Posterior cingulate gyrus (tissue), 11 donors: ENCODE data around the gene KLHL29.
"Not testable (repeated sequence)": the region's sequence is repeated elsewhere in the genome, so short reads cannot be mapped to it uniquely, and the experiment has no call there.

ENCODE experiments used
- DNase-seq, 10 donors: peaks; one replicate each; pipeline versions ENCODE4 v3.0.0 to v3.0.0-alpha.2; 2020 to 2021; ENCODE audit warnings: mixed read lengths in 3 of 10
- intact Hi-C: fragments of 100-400 bp; cut with DNase I; formaldehyde crosslinking; loops from one replicate; pipeline ENCODE4 v1.15.1; 2023

KLHL29 gene

DNA sequence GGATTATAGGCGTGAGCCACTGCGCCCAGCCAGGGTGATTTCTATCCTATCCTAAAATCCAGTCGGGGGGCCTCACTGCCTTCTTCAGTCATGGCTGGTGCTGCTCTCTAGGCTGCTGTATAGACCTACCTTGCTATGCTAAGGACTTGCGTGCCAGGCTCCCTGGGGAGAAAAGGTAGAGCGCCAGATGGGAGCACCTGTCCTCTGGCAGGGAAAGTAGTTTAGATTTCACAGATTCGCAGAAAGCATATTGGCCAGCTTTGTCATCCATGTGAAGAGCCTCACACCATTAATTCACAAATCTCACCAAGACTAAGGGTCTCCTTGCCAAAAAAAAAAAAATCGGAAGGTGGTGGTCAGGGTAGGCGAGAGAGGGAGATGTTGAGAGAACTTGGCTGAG lies 324.3 kb downstream of the KLHL29 start:
- peak in 1 of 10 donors; percentile 43 for DNase-seq
- intact Hi-C loops: no loop called here

GRCh38 chr2:23711979-23712755 lies 327.2 kb downstream of the KLHL29 start:
- intact Hi-C loops: no loop called here
- peak in 1 of 10 donors; percentile 20 for DNase-seq

DNA sequence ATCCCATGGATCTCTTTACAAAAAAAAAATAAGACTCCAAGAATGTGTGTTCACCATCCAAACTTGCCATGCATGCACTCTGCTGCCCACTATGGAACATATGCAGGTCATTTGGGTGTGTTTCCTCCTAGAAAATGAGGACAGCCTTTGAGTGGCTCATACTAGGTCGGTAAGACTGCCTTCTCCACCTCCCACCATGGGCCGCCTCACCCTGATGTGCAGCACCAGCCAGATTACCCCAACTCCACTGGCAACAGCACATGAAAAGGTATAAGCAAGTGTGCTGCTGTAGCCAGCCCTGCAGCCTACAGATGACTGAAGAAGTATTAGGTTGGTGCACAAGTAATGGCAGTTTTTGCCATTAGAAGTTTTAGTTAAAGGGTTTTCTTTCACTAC lies 327.8 kb downstream of the KLHL29 start:
- peak in 1 of 10 donors; percentile 61 for DNase-seq
- intact Hi-C loops: no loop called here

DNA sequence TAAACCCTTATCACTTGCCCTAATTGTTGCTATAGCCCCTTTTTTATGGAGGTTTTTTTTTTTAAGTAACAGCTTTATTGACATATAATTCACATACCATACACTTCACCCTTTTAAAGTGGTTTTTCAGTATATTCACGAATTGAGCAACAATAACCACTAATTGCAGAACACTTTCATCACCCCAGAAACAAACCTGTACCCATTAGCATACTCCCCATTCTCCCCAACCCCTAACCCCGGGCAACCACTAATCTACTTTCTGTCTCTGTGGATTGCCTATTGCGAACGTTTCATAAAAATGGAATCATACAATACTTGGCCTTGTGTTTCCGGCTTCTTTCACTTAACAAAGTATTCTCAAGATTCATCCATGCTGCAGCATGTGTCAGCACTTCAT lies 328.4 kb downstream of the KLHL29 start:
- no peak for DNase-seq
- intact Hi-C loops: no loop called here

DNA sequence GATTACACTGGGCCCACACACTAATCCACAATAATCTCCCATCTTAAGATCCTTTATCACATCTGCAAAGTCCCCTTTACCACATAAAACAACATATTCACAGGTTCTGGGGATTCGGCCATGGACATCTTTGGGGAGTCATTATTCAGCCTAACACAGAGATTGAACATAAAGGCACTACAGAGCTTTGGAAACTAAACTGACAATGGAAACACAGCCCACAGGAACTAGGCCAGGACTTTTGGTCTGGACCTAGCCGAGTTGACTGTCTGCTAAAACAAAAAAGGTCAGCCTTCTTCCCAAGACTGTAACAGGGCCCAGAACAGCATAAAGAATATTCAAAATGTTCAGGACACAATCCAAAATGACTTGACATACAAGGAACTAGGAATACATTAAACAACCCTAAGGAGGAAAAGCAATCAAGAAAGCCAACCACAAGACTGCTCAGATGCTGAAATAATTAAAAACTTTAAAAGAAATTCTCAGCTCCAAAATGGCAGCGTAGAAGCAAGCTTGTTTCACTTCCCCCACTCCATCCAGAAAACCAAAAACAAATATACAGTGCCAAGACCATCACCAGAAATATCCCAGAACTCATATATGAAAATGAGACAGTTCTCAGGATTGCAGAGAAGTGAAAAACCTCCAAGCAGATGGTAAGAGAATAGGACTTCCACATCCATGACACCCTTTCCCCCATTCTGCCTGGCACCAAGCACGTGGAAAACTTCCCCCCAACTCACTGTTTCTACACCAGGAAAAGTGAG lies 334.1 kb downstream of the KLHL29 start:
- intact Hi-C loops: no loop called here
- no peak for DNase-seq

DNA sequence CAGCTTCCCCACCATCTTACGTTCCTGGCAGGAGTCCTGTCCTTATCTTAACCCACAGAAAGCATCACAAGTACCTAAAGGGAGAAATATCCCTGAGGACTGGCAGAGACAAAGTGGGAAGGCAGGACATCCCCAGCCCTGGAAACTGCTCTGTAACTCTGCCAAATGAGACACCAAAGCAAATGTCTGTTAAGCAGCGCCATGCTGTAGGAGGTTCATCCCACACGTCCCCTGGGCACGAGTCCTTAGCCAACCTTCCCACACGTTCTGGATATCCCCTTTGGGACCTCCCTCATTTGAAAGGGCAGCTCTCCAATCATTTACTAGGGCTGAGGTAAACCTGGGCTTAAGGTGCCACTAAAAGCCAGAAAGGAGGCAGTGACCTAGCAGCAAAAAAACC lies 334.7 kb downstream of the KLHL29 start:
- DNase-seq: peak in 1 of 10 donors; percentile 82
- intact Hi-C loops: no loop called here

DNA sequence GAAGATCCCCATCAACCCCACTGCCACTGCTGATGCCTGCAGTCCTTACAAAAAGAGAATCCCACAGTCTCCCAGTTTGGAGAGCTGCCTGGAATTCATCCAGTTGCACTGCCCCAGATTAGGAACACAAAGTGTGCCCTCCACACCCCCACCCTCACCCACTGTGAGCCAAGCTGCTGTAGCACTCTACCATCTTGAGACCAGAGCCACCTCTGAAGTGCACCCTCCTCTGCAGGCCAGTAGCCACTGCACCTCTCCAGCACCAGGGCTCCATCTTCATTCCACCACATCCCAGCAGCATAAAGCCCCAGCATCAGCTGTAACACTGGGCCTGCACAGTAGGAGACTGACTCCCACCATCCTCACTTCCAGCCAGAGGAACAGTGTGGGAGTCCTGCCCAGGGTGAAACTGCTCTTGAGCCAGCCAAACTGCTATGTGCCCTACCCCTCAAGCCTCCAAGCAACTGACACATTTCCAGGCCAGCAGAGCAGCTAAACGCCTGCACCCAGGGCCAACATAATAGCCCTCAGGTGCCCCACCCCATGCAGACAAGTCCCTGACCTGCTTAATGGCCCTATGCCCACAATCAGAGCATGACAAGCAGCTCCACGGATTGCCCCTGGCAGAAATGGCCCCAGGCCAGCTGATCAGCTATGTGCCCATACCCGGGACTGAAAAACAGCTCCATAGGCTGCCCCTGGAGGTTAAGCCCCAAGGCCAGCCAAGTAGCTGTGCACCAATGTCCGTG lies 335.9 kb downstream of the KLHL29 start:
- intact Hi-C loops: no loop called here
- DNase-seq: no peak

DNA sequence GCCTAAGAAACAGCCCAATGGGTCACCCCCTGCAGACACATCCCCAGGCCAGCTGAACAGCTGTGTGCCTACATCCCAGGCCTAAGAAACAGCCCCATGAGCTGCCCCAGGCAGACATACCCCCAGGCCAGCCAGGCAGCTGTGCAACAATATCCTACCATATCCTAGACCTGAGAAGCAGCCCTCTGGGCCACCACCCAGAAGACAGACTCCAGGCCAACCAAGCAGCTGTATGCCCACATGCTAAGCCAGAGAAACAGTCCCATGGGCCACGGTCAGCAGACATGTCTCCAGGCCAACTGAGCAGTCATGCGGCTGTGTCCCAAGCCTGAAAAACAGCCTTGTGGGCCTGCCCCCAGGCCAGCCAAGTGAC lies 336.5 kb downstream of the KLHL29 start:
- intact Hi-C loops: no loop called here

DNA sequence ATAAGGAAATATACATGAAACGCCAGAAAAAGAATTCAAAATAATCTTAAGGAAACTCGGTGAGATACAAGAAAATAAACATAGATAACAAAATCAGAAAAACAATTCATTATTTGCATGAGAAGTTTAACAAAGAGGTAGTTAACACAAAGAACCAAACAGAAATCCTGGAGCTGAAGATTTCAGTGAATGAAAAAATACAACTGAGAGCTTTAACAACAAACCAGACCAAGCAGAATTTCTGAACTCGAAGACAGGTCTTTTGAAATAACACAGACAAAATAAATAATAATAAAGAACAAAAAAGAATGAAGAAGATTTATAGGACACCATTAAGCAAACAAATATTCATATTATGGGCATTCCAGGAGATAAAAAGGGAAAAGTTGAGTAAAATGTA lies 337.3 kb downstream of the KLHL29 start:
- intact Hi-C loops: no loop called here
- DNase-seq: no peak

More for the DNA sequence above, 336.5 kb downstream of the KLHL29 start:
- peak in 1 of 10 donors; percentile 54 for DNase-seq

DNA sequence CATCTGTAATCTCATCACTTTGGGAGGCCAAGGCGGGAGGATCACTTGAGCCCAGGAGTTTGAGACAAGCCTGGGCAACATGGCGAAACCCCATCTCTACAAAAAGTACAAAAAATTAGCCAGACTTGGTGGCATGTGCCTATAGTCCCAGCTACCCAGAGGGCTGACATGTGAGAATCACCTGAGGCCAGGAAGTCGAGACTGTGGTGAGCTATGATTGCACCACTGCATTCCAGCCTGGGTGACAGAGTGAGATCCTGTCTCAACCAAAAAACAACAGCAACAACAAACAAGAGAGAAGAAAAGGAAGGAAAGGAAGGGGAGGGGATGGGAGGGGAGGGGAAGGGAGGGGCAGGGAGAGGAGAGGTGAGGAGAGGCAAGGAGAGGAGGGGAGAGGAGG lies 338.1 kb downstream of the KLHL29 start:
- DNase-seq, intact Hi-C loops: not testable (repeated sequence)

GRCh38 chr2:23734416-23734815 lies 349.4 kb downstream of the KLHL29 start:
- DNase-seq: peak in 1 of 10 donors; percentile 16
- intact Hi-C loops: no loop called here

DNA sequence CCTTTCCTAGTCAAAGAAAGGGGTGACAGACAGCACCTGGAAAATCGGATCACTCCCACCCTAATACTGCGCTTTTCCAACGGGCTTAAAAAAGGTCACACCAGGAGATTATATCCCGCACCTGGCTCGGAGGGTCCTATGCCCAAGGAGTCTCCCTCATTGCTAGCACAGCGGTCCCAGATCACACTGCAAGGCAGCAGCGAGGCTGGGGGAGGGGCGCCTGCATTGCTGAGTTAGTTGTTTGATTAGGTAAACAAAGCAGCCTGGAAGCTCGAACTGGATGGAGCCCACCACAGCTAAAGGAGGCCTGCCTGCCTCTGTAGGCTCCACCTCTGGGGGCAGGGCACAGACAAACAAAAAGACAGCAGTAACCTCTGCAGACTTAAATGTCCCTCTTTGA lies 351.8 kb downstream of the KLHL29 start:
- peak in 2 of 10 donors; percentile 61 to 68 for DNase-seq
- intact Hi-C loops: not testable (repeated sequence)

DNA sequence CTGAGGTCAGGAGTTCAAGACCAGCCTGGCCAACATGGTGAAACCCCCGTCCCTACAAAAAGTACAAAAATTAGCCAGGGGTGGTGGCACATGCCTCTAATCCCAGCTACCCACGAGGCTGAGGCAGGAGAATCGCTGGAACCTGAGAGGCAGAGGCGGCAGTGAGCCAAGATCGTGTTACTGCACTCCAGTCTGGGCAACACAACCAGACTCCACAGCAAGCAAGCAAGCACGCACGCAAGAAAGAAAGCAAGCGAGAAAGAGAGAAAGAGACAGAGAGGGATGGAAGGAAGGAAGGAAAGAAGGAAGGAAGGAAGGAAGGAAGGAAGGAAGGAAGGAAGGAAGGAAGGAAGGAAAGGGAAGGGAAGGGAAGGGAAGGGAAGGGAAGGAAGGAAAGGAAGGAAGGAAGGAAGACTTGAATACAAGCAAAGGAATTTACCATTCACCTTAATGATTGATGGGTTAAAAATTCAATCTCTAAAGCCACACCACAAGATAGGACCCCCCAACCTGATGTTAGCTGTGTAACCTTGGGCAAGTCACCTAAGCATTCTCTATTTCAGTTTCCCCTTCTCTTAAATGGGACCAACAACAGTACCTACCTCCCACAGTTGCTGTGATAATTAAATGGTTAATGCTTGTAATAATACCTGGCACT lies 360.2 kb downstream of the KLHL29 start:
- DNase-seq: peak in 1 of 10 donors; percentile 43
- intact Hi-C loops: no loop called here

- intact Hi-C loops: no loop called here
- DNase-seq: no peak
Observed at GRCh38 chr2:23745726-23746105, 360.7 kb downstream of the KLHL29 start.

DNA sequence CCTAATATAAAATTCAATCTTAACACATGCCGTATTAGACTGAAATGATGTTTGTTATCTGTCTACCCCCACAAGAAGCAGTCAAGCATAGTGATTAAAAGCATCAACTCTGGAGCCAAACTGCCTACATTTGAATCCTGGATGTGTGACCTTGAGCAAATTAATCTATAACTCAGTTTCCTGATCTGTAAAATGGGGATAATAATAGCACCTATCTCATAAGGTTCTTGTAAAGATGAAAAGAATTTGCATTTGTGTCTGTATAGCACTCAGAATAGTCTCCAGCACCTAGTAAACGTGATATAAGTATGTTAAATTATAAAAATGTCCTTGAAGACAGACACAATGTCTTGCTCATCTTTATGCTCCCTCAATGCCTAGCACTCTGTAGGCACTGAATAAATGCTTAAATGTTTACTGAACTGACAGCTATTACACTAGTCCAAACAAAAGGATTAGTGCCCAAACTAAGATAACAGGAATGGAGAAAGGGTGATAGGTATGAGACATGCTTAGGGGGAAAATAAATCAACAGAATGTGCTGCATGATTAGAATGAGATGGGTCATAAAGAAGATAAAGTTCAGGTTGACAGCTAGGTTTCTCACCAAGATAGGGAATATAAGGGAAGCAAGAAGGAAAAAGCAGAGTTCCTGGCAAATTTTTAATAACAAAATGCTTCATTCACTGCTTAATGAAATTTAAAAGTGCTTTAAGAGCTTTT lies 361.3 kb downstream of the KLHL29 start:
- intact Hi-C loops: no loop called here
- DNase-seq: no peak

DNA sequence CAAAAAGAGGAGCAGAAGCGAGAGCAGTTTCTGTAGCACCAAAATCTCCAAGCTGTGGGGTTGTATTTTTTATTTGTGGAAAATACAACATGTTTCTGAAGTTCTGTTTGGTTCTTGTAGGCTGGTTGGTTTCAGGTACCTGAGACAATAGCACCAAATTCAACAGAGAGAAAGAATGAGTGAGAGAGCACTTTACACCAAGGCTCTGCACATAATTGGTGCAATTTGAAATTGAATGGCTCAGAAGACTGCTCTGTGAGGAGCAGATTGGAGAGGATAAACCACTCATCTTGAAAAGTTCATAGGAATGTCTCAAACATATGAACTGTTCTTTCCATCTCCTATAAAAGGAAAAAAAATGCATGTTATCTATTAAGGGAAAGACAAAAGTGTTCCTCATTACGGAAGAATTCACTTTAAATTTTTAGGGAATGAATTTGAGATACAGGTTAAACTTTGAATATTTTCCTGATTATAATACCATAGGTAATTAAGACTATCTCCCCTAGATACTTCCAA lies 366.8 kb downstream of the KLHL29 start:
- intact Hi-C loops: no loop called here
- DNase-seq: no peak

DNA sequence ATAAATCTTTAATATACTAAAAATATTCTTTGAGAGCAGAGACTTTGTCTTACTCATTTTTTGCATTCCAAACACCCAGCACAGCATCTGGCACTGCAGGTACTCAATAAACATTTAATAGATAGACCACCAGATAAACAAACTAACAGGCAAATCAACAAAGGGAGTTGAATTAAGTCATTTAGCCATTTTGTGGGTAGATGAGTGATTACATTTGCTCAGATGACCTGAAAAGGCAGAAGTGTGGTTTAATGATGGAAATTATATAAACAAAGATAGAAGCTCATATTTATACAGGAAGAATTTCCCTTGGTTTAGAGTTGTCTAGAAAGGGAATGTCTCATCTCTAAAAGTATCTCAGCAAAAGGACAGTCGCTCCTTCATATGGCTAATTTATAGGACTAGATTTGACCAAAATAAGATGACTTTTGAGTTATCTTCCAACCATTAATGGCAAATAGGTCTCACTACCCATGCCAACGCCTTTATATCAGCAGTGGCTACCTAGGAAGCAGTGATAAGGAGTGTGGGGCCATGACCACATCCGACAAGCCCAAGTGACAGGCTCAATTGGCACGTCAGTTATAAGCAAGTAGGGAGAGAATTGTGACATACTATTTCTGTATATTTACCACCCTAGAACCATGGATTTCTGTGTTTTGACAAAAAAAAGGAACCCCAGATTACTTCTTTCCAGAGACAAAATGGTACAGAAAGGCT lies 368.5 kb downstream of the KLHL29 start:
- no peak for DNase-seq

GRCh38 chr2:23754970-23755369 lies 370.0 kb downstream of the KLHL29 start:
- no peak for DNase-seq
- intact Hi-C loops: no loop called here

More for the DNA sequence above, 368.5 kb downstream of the KLHL29 start:
- intact Hi-C loops: no loop called here
